Activated CD4-positive, alpha-beta T cell treated with anti-CD3 and anti-CD28 coated beads for 24 hours (primary cell): Measurements from ENCODE around the gene MR1.

ENCODE experiments used
- DNase-seq, 2 donors: peaks; one replicate each; pipeline ENCODE4 v3.0.0-alpha.2; 2020; ENCODE audit warnings: low read depth in 2 of 2

The MR1 gene

GRCh38 chr1:181091309-181092040 lies 57.7 kb downstream of the MR1 start:
- DNase-seq, result no peak

- DNase-seq, result no peak
Measured at GRCh38 chr1:181092056-181092455, 58.3 kb downstream of the MR1 start.

DNA sequence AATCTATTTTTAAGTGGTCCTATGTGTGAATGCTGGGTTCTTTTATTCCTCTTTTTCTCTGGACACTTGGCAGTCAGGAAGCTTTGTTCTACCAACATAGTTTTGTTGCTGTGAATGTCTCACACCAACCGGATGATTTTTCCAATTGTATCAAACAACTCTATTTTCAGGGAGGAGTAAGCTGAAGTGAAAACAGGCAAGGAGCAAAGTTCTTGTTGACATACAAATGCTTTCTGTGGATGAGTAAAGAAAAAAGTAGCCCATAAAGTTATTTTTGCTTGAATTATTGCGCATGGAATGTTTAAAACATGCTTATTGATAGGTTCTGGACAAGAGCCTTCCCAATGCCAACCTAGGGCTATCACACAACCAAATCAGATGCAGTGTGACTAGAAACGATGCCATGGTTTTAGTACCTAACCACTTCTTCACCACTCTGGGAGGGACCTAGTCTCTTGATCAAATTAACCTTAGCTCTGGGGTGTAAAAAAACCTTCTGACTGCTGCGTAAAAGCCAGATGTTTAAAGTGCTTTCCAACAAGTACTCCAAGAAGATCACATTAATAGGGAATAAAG lies 59.2 kb downstream of the MR1 start:
- DNase-seq, result no peak

- no peak for DNase-seq
Measured at GRCh38 chr1:181094416-181095212, 60.8 kb downstream of the MR1 start.

DNA sequence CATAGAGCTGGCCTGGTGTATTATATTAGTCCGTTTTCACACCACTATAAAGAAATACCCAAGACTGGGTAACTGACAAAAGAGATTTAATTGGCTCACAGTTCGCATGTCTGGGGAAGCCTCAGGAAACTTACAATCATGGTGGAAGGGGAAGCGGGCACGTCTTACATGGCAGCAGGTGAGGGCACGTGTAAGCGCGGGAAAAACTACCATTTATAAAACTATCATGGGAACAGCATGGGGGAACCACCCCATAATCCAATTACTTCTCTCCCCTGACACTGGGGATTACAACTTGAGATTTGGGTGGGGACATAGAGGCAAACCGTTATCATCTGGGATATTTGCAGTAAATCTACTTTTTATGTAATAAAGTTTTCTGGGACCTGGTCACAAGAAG lies 61.5 kb downstream of the MR1 start:
- DNase-seq, result no peak

DNA sequence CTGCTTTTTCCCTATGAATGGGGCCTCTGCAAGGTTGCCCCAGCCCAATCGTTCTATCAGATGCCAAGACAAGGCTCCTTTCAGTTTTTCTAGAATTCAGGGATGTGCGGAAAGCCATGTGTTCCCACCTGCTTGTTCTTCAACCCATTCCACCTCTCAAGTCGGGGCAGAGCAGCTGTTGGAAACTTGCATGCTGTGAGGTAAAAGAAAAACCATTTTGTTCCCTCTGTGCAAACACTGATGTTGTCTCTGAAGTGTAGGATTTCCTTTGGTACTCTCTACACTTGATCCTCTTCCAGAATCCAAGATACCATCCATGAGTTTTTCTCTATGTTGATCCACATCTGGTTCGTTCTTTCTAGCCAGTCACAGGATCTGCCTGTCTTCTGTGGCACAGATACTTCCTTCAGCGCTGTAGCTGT lies 62.0 kb downstream of the MR1 start:
- no peak for DNase-seq

DNA sequence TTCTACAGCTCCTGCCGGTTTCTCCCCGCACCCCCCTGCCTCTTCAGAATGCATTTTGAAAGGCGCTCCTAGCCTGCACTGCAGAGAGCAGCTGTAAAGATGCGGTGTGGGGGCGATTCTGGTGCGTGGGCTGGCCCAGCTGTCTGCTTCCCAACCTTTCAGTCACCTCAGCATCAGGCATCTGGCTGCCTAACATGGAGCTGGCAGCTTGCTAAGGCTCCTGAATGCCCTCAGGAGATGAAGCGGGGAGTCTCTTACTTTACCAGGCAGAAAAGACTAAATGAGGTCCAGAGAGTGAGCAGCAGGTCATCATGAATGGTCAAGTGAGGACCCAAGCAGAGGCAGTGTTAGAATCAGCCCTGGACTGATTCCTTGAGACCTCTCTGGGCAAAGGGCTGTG lies 63.5 kb downstream of the MR1 start:
- DNase-seq, result no peak

GRCh38 chr1:181099152-181100014 lies 65.6 kb downstream of the MR1 start:
- peak in 1 of 2 donors; percentile 18 for DNase-seq

DNA sequence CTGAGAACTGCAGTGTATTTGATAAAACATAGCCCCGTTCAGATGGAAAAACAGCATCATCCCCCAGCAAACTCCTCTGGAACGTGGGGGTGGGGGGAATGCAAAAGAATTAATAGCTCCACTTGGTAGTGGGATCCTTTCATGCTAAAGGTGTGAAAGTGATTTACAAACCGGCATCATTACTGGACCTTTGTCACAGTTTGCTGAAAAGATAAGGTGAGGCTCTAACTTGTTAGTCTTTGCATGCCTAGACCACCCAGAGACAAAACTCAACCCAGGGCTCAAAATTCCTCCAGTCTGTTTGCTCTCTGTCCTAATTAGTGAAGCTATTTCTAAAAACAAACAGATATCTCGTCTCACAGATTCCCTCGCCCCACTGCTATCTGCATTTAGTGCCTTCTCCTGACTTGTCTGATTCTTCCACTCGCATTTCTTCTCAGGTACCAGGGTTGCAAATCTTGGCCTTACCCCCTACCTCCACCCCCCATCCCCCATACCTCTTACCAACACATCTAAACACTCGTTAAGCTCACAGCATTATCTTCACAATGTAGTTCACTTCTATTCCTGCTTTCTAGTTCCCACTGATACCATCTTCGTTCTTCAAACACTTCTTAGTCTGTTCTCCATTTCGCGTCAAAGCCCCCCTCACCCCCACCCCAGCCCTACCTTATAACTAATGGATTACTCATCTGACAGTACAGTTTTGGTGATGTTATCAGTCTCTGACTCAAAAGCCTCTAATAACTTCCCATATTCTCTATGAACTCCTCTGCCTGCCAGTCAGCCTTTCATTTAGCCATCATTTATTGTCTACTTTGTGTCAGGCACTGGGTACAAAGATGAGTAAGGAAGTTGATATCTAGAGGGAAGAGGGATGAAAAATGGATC lies 66.5 kb downstream of the MR1 start:
- DNase-seq, result peak in 1 of 2 donors; percentile 53

- DNase-seq, result no peak
Measured at GRCh38 chr1:181100934-181101333, 67.2 kb downstream of the MR1 start.

DNA sequence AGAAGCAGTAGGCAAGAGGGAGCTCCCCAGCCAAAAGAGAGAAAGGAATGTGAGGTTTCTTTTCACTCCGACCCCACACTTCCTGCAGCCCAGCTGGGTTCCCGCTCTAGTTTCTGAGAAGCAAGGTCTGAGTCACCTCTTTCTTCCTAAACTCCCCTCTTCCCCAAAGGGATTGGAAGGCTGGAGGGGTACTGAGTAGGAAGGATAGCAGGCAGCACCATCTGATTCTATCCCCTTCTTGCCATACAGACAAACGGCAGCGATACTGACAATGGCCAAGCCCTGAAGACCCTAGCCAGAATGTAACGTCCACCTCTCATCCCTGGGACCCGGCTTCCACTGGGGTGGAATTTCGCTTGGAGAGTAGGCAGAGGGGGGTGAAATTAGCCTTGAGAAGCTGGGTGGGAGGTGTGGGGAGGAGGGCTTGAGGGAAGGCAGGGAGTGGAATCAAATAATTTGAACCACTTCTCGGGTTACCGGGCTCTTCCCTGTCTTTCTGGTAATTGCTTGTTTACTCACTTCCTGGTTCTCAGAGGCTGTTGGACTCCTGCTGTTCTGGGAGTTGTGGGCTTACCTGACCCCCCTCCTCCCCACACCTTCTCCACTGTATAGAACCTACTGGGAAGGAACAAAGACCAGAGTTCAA lies 67.9 kb downstream of the MR1 start:
- no peak for DNase-seq

GRCh38 chr1:181102841-181103240 lies 69.1 kb downstream of the MR1 start:
- DNase-seq, result no peak

- no peak for DNase-seq
Measured at GRCh38 chr1:181103399-181103798, 69.6 kb downstream of the MR1 start.

DNA sequence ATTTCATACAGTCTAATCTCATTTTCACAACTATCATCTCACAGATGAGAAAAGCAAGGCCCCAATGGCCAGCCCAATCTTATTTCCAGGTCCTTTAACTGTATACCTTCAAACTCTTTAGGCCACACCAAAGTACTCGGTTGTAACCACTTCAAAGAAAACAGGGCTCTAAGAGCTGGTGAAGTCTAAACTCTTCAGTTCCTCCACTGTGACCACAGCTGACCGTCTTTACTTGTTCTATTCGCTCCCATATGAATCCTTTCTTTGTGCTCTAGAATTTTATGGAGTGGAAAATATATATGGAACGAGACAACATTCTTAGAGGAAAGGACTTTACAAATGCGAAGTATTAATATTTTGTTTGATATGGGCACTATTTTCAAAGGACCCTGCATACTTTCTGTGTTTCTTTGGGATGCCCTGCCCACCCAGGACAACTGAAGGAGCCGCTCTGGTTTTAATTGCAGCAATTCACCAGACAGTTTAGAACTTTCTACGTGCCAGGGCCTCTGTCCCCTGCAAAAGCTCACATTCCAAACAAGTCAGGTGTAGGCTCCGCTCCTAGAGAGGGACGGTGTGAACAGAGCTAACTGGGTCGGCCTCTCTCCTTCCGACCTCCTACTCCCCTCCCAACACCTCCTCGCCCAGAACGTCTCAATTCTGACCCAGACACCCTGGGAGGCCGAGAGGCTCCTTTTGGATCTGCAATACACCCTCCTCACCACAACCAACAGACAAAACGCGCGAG lies 70.4 kb downstream of the MR1 start:
- no peak for DNase-seq

GRCh38 chr1:181104790-181105133 lies 71.0 kb downstream of the MR1 start:
- DNase-seq, result no peak

DNA sequence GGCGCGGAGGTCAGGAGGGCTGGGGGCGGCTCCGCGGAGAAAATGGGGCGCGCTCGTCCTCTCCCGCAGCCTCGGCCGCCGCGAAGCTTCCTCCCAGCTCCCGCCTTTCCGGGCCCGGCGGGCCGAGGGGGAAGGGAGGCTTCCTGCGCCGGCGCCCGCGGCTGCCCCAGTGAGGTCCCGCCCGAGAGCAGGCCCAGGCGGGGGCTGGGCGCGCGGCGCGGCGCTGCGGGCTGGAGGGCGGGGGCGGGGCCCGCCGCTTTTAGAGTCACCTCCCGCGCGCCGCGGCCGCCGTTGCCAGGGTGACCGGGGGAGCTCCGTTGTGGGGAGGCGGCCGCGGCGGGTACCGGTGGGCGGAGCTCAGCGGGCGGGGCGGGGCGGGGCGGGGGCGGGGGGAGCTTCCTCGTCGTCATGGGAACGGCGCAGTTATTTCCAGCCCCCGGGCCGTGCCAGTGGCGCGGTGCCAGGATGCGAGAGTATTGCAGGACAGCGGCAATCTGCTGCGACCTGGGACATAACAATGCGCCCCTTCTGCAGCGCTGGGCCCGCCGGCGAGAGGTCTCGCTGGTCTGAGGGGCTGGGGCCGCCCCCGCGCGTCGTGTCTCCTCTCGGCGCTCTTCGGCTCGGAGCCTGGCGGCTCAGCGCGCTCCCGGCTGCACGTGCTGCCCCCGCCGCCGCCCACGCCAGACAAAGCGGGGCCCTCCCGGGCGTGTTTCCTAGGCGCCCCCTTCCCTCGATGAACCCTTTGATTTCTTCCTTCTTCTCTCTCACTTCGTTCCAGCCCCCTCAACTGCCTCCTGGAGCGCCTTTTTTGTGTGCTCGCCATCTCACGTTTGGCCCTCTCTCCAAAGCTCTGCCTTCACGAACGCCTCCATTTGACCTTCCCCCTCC lies 71.6 kb downstream of the MR1 start:
- DNase-seq, result peak; percentile 84 to 88

DNA sequence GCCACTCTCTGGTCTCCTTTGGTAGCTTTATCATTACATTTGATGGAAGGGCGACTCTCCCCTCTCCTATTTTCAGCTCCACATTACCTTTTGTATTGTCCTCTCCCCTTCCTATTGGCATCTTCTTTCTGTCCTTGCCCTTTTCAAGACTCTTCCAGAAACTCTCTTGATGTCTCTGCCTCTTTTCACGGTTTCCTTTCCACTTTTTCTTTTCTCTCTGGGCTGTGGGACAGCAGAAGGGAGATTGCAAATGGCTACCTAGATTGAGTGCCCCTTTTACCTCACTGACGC lies 72.2 kb downstream of the MR1 start:
- no peak for DNase-seq

- no peak for DNase-seq
Measured at GRCh38 chr1:181106479-181106878, 72.7 kb downstream of the MR1 start.

- no peak for DNase-seq
Measured at GRCh38 chr1:181107711-181108110, 73.9 kb downstream of the MR1 start.
